Endodermal cell (in vitro differentiated cells): ENCODE measurements around the gene UQCRC2. TPM values are rescaled to one million over a fixed set of nuclear protein-coding genes. Genes with fewer than 3 reads are reported as not detected.

Experiments
- DNase-seq: peaks from one replicate; pipeline ENCODE4 v3.0.0-alpha.2; 2017
- H3K27ac ChIP-seq: 2 replicates; pipeline ENCODE4 v1.5.1; 2013; ENCODE audit warnings: mild to moderate bottlenecking, low read depth, low read length, moderate library complexity
- H3K27me3 ChIP-seq: 2 replicates; pipeline ENCODE4 v1.6.1; 2013; ENCODE audit warnings: mild to moderate bottlenecking, low read length, moderate library complexity; ENCODE audit not compliant: insufficient read depth, control insufficient read depth, poor library complexity, severe bottlenecking
- H3K36me3 ChIP-seq: 2 replicates; pipeline ENCODE4 v1.7.0; 2013; ENCODE audit warnings: mild to moderate bottlenecking, low read length, moderate library complexity; ENCODE audit not compliant: control insufficient read depth, insufficient read depth
- H3K4me1 ChIP-seq: one replicate; pipeline ENCODE4 v1.7.0; 2013; ENCODE audit warnings: low read length; ENCODE audit not compliant: control insufficient read depth, insufficient read depth
- H3K4me3 ChIP-seq: 2 replicates; pipeline ENCODE4 v1.5.1; 2013; ENCODE audit warnings: mild to moderate bottlenecking, low read length, moderate library complexity
- H3K9ac ChIP-seq: 2 replicates; pipeline ENCODE4 v1.6.1; 2013; ENCODE audit warnings: mild to moderate bottlenecking, low read length, moderate library complexity; ENCODE audit not compliant: poor library complexity, severe bottlenecking; ENCODE audit errors: extremely low read depth
- H3K9me3 ChIP-seq: 2 replicates; pipeline ENCODE4 v1.6.1; 2013; ENCODE audit warnings: mild to moderate bottlenecking, low read length, moderate library complexity; ENCODE audit not compliant: control insufficient read depth
- H3K27ac Mint-ChIP-seq: 2 replicates; pipeline ENCODE4 v1.8.0; 2020; ENCODE audit warnings: mixed read lengths
- H3K27me3 Mint-ChIP-seq: 2 replicates; pipeline ENCODE4 v1.8.0; 2021; ENCODE audit warnings: mild to moderate bottlenecking, mixed read lengths; ENCODE audit not compliant: insufficient read depth
- H3K36me3 Mint-ChIP-seq: 2 replicates; pipeline ENCODE4 v1.8.0; 2020; ENCODE audit warnings: low read depth, mixed read lengths
- H3K4me1 Mint-ChIP-seq: 2 replicates; pipeline ENCODE4 v1.8.0; 2020; ENCODE audit warnings: mixed read lengths
- H3K4me3 Mint-ChIP-seq: 2 replicates; pipeline ENCODE4 v1.8.0; 2020; ENCODE audit warnings: mild to moderate bottlenecking, moderate library complexity, mixed read lengths
- H3K9me3 Mint-ChIP-seq: 2 replicates; pipeline ENCODE4 v1.8.0; 2020; ENCODE audit warnings: mild to moderate bottlenecking, mixed read lengths
- WGBS, 2 experiments: methylation state at CpG; one replicate each; pipeline versions ENCODE4 v1.1.5 to v1.1.7; 2013; ENCODE audit warnings: missing lambda C conversion rate in 2 of 2, mixed read lengths in 1 of 2; ENCODE audit not compliant: insufficient coverage in 1 of 2, insufficient read length in 1 of 2; 5-methylcytosine and 5-hydroxymethylcytosine counted together
- total RNA-seq, 2 donors: library from RNA; stranded (reverse); fragmentation: NEBNext Ultra II Directional in 1 of 2; extraction: Animal tissue kit (Norgen Biotek cat#: 25700) in 1 of 2; gene quantifications; 2 replicates in 1 of 2; 3 replicates in 1 of 2; pipeline ENCODE4 v1.2.1, GENCODE V29; 2021
- TF ChIP-seq, protein P1 (sequence below): fragments of 200-600 bp; sonication (generic); conservative IDR thresholded peaks from 2 replicates; pipeline ENCODE4 v1.5.0; 2021; ENCODE audit warnings: antibody characterized with exemption, mild to moderate bottlenecking

UQCRC2 gene
- total RNA-seq, 2 donors from 2014 or later: 167 to 172 TPM

DNA sequence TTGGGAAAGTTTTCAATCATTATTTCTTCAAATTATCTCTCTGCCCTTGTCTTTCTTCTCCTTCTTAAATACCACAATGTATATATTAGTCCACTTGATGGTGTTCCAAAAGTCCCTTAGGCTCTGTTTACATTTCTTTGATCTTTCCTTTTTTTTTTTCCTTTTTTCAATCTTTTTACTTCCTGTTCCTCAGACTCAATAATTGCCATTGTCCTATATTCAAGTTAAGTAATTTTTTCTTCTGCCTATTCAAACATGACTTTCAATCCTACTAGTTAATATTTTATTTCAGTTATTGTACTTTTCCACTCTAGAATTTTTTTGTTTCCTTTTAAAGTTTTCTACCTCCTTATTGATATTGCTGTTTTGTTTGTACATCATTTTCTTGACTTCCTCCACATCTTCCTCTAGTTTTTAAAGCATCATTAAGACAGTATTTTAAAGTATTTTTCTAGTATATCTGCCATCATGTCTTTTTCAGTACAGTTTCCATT is 15.8 kb upstream of the UQCRC2 start:
- Histone ChIP-seq H3K4me1 (no peaks in the 10 kb centered on the region), H3K4me3 (no peak overlapping the region), H3K27ac (no peak overlapping the region), H3K9me3 (no peaks in the 10 kb centered on the region), H3K9ac (no peak overlapping the region), H3K36me3 (no peaks in the 10 kb centered on the region), H3K27me3 (peaks cover 34% of the 10 kb centered on the region)
- H3K27me3 Mint-ChIP-seq: peaks cover 17% of the 10 kb centered on the region
- no peak for DNase-seq
- no peak overlapping the region for H3K27ac Mint-ChIP-seq
- TF ChIP-seq, protein P1, sequence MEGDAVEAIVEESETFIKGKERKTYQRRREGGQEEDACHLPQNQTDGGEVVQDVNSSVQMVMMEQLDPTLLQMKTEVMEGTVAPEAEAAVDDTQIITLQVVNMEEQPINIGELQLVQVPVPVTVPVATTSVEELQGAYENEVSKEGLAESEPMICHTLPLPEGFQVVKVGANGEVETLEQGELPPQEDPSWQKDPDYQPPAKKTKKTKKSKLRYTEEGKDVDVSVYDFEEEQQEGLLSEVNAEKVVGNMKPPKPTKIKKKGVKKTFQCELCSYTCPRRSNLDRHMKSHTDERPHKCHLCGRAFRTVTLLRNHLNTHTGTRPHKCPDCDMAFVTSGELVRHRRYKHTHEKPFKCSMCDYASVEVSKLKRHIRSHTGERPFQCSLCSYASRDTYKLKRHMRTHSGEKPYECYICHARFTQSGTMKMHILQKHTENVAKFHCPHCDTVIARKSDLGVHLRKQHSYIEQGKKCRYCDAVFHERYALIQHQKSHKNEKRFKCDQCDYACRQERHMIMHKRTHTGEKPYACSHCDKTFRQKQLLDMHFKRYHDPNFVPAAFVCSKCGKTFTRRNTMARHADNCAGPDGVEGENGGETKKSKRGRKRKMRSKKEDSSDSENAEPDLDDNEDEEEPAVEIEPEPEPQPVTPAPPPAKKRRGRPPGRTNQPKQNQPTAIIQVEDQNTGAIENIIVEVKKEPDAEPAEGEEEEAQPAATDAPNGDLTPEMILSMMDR: no peak
- no peaks in the 10 kb centered on the region for H3K36me3 Mint-ChIP-seq
- no peaks in the 10 kb centered on the region for H3K4me1 Mint-ChIP-seq
- H3K9me3 Mint-ChIP-seq: no peaks in the 10 kb centered on the region
- no peak overlapping the region for H3K4me3 Mint-ChIP-seq

DNA sequence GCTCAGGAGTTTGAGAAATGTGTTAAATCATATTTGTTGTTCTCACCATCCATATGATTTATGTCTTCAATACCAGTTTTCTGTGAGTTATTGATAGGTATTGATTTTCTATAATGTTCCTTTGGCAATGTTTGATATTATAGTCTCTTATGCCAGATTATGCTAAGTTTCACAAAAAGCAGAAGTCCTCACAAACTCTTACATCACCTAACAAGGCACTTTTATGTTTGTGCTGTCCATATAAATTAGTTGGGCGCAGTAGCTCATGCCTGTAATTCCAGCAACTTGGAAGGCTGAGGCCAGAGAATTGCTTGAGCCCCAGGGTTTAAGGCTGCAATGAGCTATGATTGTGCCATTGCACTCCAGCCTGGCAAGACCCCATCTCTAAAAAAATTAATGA is 12.6 kb upstream of the UQCRC2 start:
- no peaks in the 10 kb centered on the region for H3K36me3 Mint-ChIP-seq
- Histone ChIP-seq H3K27ac (no peak overlapping the region), H3K36me3 (no peaks in the 10 kb centered on the region), H3K9me3 (no peaks in the 10 kb centered on the region), H3K4me3 (no peak overlapping the region), H3K4me1 (no peaks in the 10 kb centered on the region), H3K27me3 (peaks cover 34% of the 10 kb centered on the region), H3K9ac (no peak overlapping the region)
- H3K27ac Mint-ChIP-seq: no peak overlapping the region
- no peak for DNase-seq
- H3K27me3 Mint-ChIP-seq: peaks cover 17% of the 10 kb centered on the region
- TF ChIP-seq, protein P1: no peak
- WGBS, 2 experiments: 83 to 100% methylated on average over 1 of the region's 1 CpG
- no peak overlapping the region for H3K4me3 Mint-ChIP-seq
- H3K4me1 Mint-ChIP-seq: no peaks in the 10 kb centered on the region
- H3K9me3 Mint-ChIP-seq: no peaks in the 10 kb centered on the region

DNA sequence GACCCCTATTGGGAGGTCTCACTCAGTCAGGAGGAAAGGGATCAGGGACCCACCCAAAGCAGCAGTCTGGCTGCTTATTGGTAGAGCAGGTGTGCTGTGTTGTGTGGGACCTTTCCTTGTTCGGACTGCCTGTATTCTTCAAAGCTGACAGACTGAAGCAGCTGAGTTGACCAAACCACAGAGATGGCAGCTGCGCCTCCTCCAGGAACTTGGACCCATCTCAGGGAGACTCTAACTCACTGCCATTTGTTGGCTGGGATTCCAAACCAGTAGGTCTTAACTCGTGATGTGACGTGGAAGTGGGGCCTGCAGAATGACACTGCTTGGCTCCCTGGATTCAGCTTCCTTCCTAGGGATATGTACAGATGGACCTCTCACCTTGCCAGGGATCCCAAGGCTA is 9.6 kb upstream of the UQCRC2 start:
- H3K4me3 ChIP-seq: no peak overlapping the region
- no peak overlapping the region for H3K4me3 Mint-ChIP-seq
- no peak overlapping the region for H3K9ac ChIP-seq
- H3K4me1 ChIP-seq: no peaks in the 10 kb centered on the region
- H3K9me3 ChIP-seq: no peaks in the 10 kb centered on the region
- H3K36me3 ChIP-seq: no peaks in the 10 kb centered on the region
- H3K4me1 Mint-ChIP-seq: no peaks in the 10 kb centered on the region
- no peaks in the 10 kb centered on the region for H3K36me3 Mint-ChIP-seq
- no peak overlapping the region for H3K27ac Mint-ChIP-seq
- TF ChIP-seq, protein P1: no peak
- H3K9me3 Mint-ChIP-seq: no peaks in the 10 kb centered on the region
- H3K27me3 ChIP-seq: peaks cover 32% of the 10 kb centered on the region
- DNase-seq: no peak
- WGBS, 2 experiments: 83 to 96% methylated on average over 4 of the region's 4 CpGs
- peaks cover 15% of the 10 kb centered on the region for H3K27me3 Mint-ChIP-seq
- H3K27ac ChIP-seq: no peak overlapping the region
